Islet of Langerhans (tissue), 1 donor: ENCODE results near the gene ZFYVE9.

ENCODE experiments used
- FAIRE-seq: peaks from one replicate; lab custom pipeline; 2011; peaks lifted over from hg19 to GRCh38; lab: Jason Lieb, UNC

The ZFYVE9 gene

DNA sequence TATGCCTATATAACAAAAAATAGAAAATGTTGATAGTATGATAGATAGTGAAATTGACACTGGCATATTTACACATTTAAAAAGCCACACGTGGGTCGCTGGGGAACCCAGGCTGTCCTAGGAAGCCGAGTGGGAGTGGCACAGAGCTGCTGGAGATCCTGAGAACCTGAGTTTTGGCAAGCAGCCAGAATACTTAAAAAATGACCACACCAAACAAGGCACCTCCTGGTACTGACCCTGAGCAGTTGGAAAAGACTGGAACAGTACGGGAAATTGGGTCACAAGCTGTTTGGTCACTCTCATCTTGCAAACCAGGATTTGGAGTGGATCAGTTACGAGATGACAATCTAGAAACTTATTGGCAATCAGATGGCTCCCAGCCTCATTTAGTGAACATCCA lies 111.5 kb downstream of the ZFYVE9 start:
- FAIRE-seq: no peak

DNA sequence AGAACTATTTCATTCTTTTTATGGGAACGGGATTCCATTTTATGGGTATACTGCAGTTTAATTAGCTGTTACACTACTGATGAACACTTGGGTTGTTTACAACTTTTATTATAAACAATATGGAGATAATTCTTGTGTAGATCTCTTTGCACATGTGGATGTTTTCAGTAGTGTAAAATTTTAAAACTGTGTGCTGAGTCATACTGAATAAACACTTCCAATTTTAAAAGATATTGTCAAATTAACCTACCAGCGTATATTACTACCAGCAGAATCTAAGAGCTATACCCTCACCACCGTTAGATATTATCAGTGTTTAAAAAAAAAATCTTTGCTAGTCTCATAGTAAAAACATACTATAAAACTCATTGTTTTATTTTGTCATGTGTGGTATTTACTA lies 118.0 kb downstream of the ZFYVE9 start:
- no peak for FAIRE-seq

DNA sequence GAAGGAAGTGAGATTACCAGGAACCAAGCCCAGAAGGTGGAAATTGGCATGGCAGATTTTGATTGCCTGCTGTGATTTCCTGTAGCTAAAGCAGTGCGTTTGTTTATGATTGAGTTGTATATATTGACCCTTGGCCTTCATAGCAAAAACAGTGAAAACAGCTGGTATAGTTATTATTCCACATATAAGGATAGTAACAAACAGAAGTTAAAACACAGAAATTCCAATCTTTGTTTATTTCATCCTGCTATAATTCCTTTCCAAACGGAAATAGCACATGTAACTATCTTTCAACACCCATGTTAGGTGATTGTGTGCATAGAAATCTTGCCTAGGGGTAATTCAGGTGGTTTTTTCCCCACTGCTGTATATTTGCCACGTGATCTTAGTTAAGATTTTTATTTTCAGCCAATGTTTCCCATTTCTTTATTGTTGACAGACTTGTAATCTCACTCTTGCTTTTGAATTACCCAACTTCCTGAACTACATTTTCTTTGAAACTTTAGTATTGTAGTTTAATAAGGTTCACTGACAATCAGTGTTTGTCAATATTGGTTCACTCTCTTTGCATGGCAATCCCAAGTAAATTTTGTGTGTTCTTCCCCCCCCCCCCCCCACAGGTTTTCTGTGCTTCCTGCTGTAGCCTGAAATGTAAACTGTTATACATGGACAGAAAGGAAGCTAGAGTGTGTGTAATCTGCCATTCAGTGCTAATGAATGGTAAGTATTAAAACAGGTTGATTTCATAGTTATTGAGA lies 121.4 kb downstream of the ZFYVE9 start:
- FAIRE-seq: no peak

DNA sequence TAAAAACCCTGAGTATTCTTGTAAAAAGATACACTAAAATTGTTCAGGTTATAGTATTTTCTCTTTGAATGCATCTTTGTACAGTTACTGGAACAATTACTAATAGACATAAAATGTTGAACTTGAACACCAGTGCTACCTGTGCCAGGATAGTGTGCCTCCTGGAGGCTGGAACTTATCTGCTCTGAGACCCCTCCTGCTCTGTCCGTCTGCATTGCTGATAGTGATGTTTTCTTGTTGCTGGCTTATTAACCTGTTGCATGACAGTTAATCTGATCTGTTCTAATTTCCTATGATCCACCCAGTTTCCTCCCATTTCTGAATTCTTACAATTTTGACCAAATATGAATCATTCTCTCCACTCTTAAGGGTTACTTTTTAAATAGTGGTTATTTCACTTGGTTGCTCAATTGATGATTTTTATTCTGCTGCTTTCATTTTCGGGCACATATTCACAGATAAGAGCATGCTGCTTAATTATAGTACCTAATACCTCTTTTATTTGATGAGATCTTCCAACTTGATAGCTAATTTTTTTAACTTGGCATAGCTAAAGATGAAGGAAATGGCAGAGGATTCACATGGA lies 122.7 kb downstream of the ZFYVE9 start:
- FAIRE-seq: peak; percentile 24

DNA sequence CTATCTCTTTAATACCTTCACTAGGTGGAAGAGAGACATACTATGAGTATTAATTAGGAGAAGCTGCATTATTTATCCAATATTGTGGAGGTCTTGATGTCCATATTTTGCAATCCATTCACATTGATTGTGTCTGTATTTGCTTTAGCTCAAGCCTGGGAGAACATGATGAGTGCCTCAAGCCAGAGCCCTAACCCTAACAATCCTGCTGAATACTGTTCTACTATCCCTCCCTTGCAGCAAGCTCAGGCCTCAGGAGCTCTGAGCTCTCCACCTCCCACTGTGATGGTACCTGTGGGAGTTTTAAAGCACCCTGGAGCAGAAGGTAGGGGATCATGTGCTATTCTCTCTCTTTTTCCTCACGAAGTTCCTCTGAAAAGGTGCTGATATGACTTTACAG lies 124.6 kb downstream of the ZFYVE9 start:
- no peak for FAIRE-seq

DNA sequence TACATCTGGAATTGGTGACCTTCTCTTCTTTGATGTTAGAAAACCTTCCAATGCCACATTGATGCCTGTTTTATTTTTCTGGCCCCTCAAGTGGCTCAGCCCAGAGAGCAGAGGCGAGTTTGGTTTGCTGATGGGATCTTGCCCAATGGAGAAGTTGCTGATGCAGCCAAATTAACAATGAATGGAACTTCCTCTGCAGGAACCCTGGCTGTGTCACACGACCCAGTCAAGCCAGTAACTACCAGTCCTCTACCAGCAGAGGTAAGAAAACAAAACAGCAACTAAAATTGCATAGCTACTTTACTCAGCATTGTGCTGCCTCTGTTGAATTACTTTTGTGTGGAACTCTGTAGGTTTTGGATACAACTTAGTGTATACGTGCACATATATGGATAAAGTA lies 126.5 kb downstream of the ZFYVE9 start:
- FAIRE-seq: no peak

DNA sequence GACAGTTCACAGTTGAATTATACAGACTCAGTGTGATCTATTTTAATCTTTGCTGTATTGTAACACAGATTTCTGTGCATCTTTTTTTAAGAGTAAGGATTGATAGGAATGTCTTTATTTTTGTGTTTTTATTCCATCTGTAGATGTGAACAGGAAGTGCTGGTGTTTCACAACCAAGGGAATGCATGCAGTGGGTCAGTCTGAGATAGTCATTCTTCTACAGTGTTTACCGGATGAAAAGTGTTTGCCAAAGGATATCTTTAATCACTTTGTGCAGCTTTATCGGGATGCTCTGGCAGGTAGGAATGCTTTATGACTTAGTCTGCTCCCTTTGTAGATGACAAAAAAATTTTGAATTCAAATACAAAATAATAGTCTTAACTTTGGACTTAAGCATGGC lies 139.6 kb downstream of the ZFYVE9 start:
- FAIRE-seq: no peak

DNA sequence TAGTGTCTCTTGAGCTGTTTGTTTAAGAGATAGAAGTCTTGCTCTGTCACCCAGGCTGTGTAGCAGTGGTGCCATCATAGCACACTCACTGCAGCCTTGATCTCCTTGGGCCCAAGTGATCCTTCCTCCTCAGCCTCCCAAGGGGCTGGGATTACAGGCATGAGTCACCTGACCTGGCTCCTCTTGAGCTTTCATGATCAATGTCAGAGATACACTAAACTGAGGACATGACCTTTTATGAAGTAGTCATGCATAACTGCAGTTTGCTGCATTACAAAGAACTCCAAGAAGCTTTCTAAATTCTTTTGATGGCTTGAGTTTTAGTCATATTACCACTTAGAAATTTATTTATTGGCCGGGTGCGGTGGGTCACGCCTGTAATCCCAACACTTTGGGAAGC lies 146.4 kb downstream of the ZFYVE9 start:
- FAIRE-seq: no peak

DNA sequence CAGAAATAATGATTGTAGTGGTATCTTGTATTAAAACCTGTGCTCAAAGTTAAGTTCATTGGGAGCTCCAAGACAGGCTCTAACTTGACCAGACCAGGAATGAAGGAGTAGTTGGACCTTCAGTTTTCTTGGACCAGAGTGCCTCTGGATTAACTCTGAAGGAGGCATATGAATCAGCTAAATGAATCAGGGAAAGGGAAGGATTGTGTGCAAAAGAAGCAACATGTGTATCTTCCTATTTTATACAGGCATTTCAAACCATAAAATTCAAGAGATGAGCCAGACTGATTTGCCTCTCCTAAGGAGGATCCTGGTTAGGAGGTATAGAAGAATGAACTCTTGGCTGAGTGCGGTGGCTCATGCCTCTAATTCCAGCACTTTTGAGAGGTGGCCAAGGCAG lies 152.7 kb downstream of the ZFYVE9 start:
- FAIRE-seq: no peak

DNA sequence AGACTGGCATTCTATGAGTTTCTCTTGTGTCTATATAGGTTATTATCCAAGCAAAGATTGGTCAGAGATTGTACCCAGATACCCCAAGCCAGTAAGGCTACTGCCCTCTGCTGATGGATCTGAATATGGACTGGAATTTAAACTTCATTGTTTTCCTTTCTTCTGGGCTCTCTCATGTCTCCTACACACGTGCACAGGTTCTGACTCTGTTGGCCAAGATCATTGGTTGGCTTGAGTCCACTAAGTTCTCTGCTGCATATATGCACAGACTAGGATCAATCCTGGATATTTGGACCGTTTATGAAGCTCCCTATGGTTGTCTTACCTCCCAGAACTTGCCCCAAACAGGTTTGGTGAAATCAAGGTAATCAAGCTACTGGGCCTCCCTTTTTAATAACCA lies 154.5 kb downstream of the ZFYVE9 start:
- FAIRE-seq: peak; percentile 95

DNA sequence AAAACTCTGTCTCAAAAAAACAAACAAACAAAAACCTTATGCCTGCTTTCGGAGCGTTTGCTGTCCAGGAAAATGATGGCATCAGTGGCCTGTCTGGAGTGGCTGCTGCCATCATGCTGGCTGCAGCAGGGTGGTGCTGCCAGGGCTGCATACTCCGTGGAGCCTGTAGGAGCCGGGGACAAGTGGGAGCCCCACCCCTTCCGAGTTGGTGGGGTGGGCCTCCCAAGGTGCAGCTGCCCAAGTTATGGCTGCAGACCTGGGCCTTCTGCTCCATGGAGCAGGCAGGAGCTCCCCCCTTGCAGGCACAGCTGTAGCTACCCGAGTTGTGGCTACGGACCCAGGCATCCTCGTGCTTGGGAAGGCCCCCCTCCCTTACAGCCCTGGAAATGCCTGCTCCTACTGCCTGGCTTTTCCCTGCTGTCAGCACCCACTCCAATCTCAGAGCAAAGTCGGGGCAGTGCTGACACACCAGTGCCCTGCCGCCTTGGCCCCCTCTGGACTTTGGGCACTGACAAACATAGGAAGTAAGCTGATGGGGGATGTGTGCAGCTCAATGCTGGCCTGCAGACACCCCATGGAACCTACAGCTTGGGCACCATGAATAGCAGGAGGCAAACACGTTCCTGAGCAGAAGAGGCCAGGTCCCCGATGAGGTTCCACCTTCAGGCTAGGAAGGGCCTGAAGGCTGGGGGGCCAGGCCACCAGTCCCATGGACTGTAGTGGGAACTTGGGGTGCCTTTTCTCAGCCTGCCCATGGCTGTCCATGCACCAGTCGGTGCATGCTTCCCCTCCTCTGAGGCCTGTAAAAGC lies 163.7 kb downstream of the ZFYVE9 start:
- FAIRE-seq: no peak

DNA sequence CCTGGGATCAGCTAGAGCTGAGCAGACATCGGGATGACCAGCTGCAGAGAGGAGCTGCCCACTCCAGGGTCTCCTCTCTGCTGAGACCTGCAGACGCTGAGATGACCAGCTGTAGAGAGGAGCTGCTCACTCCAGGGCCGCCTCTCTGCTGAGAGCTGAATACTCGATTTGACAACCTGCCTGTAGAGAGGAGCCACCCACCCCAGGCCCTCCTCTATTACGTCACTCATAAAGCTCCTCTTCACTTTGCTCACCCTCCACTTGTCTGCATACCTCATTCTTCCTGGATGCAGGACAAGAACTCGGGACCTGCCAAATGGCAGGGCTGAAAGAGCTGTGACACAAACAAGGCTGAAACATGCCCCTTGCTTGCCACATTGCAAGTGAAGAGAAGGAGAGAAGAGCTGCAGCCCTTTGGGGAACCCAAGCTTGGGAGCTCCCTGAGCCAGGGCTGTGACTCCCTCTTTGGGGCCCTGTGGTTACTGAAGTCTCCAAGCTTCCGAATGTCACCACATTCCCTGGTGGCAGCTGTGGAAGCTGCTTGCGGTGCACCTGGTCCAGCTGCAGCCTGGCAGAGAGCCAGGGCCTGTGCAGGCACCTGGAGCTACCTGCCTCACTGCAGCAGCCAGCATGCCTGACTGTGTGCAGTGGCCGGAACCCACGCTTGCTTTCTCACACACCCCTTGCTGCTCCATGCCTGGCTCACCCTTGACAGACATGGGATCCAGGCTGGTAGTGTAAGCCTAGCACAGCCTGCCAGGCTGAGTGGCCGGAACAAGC lies 164.5 kb downstream of the ZFYVE9 start:
- FAIRE-seq: no peak

DNA sequence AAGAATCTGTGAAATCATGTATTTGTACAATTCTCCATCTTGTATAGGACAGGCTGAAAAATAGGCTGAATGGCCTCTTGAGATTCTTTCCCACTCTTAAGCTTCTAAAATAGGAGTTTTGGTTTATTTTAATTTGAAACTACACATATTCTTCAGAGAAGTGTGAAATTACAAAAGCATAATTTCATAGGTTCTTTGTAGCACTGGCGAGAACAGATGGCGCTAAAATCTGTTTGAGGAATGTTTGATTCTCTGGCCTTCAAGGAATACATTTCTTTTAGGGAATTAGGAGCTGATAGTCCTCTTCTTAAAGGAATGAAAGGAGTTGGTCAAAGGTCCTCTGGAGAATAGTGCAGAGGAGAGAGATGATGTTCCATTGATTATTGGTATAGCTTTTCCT lies 179.2 kb downstream of the ZFYVE9 start:
- no peak for FAIRE-seq

DNA sequence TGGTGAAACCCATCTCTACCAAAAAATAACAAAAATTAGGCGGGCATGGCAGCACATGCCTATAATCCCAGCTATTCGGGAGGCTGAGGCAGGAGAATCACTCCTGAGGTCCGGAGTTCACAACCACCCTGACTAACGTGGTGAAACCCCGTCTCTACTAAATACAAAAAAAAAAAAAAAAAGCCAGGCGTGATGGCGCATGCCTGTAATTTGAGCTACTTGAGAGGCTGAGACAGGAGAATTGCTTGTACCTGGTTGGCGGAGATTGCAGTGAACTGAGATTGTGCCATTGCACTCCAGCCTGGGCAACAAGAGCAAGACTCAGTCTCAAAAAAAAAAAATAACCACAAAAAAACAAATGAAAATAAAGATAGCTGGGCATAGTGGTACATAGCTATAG lies 181.8 kb downstream of the ZFYVE9 start:
- no peak for FAIRE-seq

DNA sequence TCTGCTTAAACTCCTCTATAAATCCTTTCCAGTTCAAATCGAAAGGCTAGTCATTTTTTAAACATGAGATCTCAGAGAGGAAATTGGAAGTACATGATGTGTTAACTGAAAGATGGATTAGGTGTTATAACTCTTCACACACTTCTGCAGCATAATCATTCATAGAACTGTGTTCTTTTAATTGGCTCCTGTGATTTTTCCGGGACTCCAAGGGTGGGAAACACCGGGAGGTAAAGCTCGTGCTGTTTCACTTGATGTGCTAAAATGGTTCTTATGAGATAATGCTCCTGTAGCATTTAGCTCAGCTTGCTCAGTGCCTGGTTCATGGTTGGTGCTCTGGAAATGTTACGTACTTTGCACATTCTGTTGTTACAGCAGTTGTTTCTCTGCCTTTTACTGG lies 183.9 kb downstream of the ZFYVE9 start:
- no peak for FAIRE-seq

DNA sequence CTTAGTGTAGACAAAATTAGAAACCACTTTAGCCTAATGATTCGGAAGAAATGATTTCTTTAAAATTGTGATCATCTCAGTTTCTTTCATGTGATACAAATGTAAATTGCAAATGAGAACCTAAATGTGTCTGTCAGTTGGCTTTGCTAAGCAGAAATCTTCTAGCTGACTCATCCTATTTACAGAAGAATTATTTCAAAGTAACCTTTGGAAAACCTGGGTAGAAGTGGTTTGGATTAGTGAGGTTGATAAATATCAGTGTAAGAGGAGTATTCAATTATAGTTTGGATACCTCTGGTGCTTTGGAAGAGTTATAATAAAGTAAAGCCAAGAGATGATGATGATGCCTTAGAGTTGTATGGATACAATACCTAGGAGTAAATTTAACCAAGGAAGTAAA lies 186.7 kb downstream of the ZFYVE9 start:
- FAIRE-seq: peak; percentile 94

DNA sequence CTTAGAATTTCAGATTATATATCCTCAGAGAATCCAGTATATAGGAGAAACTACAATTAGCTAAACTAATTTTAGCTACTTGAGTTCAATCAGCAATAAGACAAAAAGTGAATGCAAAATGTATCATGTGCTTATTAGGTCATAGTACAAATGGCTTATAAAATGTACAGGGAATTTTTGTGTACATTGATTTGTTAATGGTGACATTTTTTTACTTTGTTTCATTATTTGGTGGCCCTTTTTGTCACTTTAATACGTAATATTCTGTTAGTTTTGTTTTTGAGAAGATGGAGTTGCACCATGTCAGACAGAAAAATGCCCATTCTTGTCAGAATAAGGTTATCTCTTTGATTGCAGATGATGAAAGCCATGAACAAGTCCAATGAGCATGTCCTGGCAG lies 190.5 kb downstream of the ZFYVE9 start:
- no peak for FAIRE-seq

DNA sequence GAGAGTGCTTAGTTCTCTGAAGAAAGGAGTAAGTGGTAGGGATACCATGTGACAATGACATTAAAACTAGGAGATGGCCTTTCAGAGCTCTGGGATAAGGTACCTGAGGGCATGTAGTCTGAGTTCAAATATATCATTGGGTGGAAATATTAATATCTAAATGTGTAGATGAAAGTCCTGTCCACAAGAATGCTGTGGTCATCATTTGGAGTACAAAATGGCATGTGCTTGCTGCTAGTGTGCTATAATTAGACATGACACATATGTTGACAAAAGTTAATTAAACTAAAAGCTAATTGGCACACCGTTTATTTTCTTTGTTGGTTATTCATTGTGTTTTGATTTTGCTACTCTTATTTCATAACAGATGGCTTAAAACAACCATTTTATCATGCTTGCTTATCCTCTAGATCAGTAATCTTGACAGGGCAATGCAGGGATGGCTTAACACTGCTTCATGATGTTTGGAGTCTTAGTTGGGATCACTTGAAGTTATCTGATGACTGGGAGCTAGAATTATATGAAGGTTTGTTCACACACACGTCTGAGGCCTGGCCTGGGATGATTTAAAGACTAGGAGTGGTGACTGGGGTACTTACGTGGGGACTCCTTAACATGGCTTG lies 193.1 kb downstream of the ZFYVE9 start:
- peak; percentile 70 for FAIRE-seq

DNA sequence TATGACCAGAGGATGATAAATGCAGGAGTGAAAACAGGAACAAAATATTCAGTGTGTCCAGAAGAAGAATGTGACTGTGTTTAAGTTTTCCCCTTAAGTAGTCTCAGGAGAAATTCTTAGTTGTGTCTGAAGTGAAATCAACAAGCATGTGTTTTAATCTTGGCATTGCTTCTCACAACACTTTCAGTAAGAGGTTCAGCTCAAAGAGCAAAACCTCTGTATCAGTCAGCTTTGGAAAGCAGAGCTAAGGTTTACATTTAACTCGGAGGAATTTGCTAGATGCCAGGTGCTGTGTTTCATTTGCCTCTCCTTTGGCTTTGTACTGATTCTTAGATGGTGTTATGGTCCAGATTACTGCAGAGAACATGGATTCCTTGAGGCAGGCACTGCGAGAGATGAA lies 195.6 kb downstream of the ZFYVE9 start:
- FAIRE-seq: no peak

DNA sequence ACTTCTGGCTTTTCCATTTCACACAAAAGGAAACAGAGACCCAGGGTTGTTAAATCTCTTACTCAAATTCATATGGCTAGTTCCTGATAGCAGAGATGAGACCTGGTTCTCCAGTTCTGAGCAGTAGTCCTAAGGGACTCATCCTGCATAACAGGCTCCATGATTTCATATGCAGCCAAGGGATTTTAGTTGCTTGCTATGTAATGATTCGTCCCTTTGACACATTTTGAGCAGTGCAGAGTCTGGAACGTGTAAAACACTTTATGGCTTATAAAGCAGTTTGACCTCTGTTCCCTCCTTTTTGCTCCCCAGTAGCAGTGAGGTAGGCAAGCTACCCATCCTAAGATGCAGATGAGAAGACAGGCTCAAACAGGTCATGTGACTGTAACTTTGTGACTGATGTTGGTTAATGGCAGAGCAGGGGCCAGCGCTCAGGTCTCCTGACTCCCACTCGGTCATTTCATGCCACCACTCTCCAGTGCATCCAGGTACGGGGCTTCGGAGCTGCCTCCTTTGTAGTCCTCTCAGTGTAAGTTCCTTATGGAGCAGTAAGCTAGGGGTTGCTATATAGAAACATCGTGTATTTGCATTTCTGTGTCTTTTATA lies 199.9 kb downstream of the ZFYVE9 start:
- FAIRE-seq: no peak

DNA sequence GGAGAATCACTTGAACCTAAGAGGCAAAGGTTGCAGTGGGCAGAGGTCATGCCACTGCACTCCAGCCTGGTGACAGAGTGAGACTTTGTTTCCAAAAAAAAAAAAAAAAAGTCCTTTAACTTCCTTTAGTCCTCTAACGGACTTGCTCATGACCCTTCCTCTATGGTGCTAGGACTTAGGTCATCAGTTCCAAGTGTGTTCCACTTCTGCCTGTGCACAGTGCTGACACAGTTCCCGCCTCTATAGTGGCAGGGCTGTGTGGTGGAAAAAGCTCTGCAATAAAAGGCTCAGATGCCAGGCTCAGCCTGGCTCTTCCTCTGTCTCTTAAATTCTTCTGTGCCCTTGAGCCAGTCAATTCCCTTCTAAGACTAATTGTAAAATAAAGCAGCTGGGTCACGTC lies 202.1 kb downstream of the ZFYVE9 start:
- no peak for FAIRE-seq

DNA sequence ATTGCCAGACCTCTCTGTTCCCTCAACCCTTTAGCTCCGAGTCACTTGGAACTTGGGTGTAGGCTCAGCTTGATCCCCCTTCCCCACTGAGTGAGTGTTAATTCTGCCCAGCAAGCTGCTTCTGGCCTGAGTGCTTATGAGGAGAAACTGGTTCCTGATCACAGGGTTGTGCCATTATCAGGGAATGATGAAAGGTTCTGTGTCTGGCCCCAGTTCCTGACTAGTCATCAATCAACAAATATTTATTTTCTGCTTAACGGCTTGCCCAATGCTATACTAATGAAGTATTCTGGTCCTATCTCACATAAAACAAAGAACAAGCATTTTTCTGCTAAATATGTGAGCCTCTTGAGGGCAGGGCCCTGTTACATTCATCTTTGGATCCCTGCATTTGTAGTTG lies 203.4 kb downstream of the ZFYVE9 start:
- no peak for FAIRE-seq
